ENCODE results near the gene CHST7. TPM values are rescaled to one million over a fixed set of nuclear protein-coding genes. Genes with fewer than 3 reads are reported as not detected.

The CHST7 gene
- total and polyA plus RNA-seq, 2 of the 4 experiments (the other 2 are of a cell fraction): 2.9 to 4.8 TPM

DNA sequence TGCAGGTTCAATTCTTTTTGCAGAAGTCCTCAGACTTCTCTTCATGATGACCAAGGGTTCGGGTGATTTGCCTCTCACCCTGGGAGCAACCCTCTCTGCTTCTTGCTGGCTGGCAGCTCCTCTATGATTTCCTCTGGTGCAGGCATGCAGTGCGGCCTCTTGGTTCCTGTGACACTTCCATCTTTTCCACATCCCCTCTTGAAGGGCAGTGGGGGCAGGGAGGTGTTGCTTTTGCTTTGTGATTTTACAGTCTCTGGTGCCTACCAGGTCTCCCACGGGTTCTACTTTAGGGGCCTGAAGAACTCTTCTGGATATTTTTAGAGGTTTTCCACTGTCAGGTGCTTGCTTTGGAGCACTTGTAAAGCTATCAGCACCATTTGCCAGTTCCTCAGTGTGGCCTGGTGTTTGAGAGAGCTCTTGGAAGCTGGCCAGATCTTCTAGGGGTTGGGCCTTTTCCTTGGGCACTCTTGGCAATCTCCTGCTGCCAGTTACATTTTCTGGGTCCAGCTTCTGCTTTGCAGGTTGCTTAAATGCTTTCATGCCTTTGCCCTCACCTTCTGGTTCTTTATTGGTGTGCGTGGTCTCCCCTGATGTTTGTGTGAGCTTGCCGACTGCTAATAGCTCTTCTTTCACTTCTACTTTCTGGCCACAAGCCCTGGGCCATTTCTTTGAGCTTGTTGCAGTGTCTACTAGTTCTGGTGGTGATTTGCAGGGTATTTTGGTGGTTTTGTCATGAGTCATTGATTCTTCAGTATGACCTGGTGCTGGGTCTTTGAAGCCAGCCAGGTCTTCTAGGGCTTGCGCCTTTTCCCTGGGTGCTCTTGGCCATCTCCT, 11.5 kb upstream of the CHST7 start:
- Histone ChIP-seq H3K4me1 (ENCODE audit: control insufficient read depth, insufficient read depth, low read length) (no peaks in the 10 kb centered on the region), H2BK20ac (ENCODE audit: low read depth, low read length) (no peak overlapping the region), H3K4ac (ENCODE audit: low read depth, low read length) (no peak overlapping the region), H3K27ac (ENCODE audit: insufficient read depth, low read length) (no peak overlapping the region), H3K56ac (ENCODE audit: extremely low read depth, insufficient read depth, low read length) (no peak overlapping the region), H3K9ac (ENCODE audit: low read depth, low read length) (no peak overlapping the region), H4K8ac (ENCODE audit: low read depth in 2 of 2, low read length in 2 of 2) (no peak overlapping the region), H3K4me3 (ENCODE audit: insufficient read depth, low read depth, low read length) (no peak overlapping the region), H2AFZ (replicated peaks; ENCODE audit: low read length, poor library complexity) (no peak overlapping the region), H3K9me1 (ENCODE audit: insufficient read depth, low read length) (no peaks in the 10 kb centered on the region), H3K36me3 (ENCODE audit: control insufficient read depth, insufficient read depth, low read length) (no peaks in the 10 kb centered on the region), H3K14ac (replicated peaks; ENCODE audit: low read depth, low read length) (no peak overlapping the region), H2AK9ac (replicated peaks; ENCODE audit: low read depth, low read length, poor library complexity) (no peak overlapping the region), H2AK5ac (ENCODE audit: low read depth, low read length) (no peak overlapping the region), H3K4me2 (ENCODE audit: low read depth, low read length) (no peak overlapping the region), H3K23ac (ENCODE audit: low read depth, low read length) (no peak overlapping the region), H4K91ac (ENCODE audit: insufficient read depth, low read depth, low read length) (no peak overlapping the region), H3K27me3 (ENCODE audit: control insufficient read depth, insufficient read depth, low read length) (no peaks in the 10 kb centered on the region), H2BK15ac (ENCODE audit: low read depth, low read length) (no peak overlapping the region), H4K5ac (ENCODE audit: low read depth, low read length) (no peak overlapping the region), H2BK5ac (ENCODE audit: low read depth, low read length, poor library complexity, severe bottlenecking) (no peak overlapping the region), H2BK120ac (ENCODE audit: low read depth, low read length) (no peak overlapping the region), H4K20me1 (ENCODE audit: insufficient read depth, low read length) (no peaks in the 10 kb centered on the region), H3K79me1 (ENCODE audit: low read depth in 1 of 2, low read length in 2 of 2) (no peaks in the 10 kb centered on the region), H3K18ac (ENCODE audit: low read depth, low read length) (no peak overlapping the region), H3K9me3 (ENCODE audit: control insufficient read depth, insufficient read depth, low read length) (no peaks in the 10 kb centered on the region)
- dilution Hi-C loops (cut with HindIII; ENCODE audit: low sequenced_read_pairs, unreplicated experiment) (no loop called here), intact Hi-C loops (cut with micrococcal nuclease) (no loop called here), in situ Hi-C loops (cut with MboI; ENCODE audit: low sequenced_read_pairs) (no loop called here)
- 75% methylated on average over 2 of the region's 6 CpGs; no CpG with 5 or more reads in 1 of the 2 experiments for WGBS, 2 experiments (ENCODE audit: extremely low coverage in 2 of 2, insufficient read length in 1 of 2)
- ChIA-PET POLR2A (ENCODE audit: unreplicated experiment) (no interaction called here), CTCF (no interaction called here)
- BruUV-seq (replicated peaks): no TSS peak
- no peak for ATAC-seq (ENCODE audit: low read depth)
- TF ChIP-seq, protein P1, sequence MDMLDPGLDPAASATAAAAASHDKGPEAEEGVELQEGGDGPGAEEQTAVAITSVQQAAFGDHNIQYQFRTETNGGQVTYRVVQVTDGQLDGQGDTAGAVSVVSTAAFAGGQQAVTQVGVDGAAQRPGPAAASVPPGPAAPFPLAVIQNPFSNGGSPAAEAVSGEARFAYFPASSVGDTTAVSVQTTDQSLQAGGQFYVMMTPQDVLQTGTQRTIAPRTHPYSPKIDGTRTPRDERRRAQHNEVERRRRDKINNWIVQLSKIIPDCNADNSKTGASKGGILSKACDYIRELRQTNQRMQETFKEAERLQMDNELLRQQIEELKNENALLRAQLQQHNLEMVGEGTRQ (IDR thresholded peaks at IDR 0.05; ENCODE audit: low read depth, low read length): no peak
- TF ChIP-seq NFE2L2 (IDR thresholded peaks at IDR 0.05; ENCODE audit: low read depth, low read length): no peak
- TF ChIP-seq CHD1 (IDR thresholded peaks at IDR 0.05; ENCODE audit: low read depth, low read length): no peak
- no peak for TF ChIP-seq FOS (IDR thresholded peaks at IDR 0.05; ENCODE audit: low read depth, low read length)
- TF ChIP-seq MAZ (IDR thresholded peaks at IDR 0.05; ENCODE audit: borderline replicate concordance, low read depth, low read length): no peak
- TF ChIP-seq RFX5 (IDR thresholded peaks at IDR 0.05; ENCODE audit: low read depth, low read length): no peak
- no peak for TF ChIP-seq POLR2A (IDR thresholded peaks at IDR 0.05; ENCODE audit: low read depth, low read length)
- TF ChIP-seq MXI1 (IDR thresholded peaks at IDR 0.05; ENCODE audit: borderline replicate concordance, low read depth, low read length): no peak
- TF ChIP-seq RCOR1 (IDR thresholded peaks at IDR 0.05; ENCODE audit: insufficient replicate concordance, low read length): no peak
- no peak for TF ChIP-seq RAD21 (IDR thresholded peaks at IDR 0.05; ENCODE audit: low read length)
- TF ChIP-seq, protein P2, sequence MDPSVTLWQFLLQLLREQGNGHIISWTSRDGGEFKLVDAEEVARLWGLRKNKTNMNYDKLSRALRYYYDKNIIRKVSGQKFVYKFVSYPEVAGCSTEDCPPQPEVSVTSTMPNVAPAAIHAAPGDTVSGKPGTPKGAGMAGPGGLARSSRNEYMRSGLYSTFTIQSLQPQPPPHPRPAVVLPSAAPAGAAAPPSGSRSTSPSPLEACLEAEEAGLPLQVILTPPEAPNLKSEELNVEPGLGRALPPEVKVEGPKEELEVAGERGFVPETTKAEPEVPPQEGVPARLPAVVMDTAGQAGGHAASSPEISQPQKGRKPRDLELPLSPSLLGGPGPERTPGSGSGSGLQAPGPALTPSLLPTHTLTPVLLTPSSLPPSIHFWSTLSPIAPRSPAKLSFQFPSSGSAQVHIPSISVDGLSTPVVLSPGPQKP (IDR thresholded peaks at IDR 0.05; ENCODE audit: borderline replicate concordance, low read depth, low read length): no peak
- no peak for TF ChIP-seq BHLHE40 (IDR thresholded peaks at IDR 0.05; ENCODE audit: low read depth, low read length)
- no peak for TF ChIP-seq SMC3 (IDR thresholded peaks at IDR 0.05; ENCODE audit: low read depth, low read length)
- no peak for TF ChIP-seq MAFK (IDR thresholded peaks at IDR 0.05; ENCODE audit: low read depth, low read length)
- TF ChIP-seq CEBPB (IDR thresholded peaks at IDR 0.05; ENCODE audit: low read depth, low read length): no peak
- no peak for DNase-seq
